HepG2 (cell line): ENCODE data around the gene INSIG1.

ENCODE experiments used
- CREB1 ChIP-seq, 2 experiments: fragments of 450-650 bp in 1 of 2; IDR thresholded peaks; 2 replicates each; pipeline ENCODE4 v1.6.1; 2016 to 2017; ENCODE audit warnings: control low read depth in 1 of 2, mild to moderate bottlenecking in 1 of 2, missing compliant biosample characterization in 1 of 2, missing genetic modification characterization in 1 of 2
- KDM5A ChIP-seq: fragments of 200-600 bp; sonication (generic); IDR thresholded peaks from 2 replicates; pipeline ENCODE4 v1.7.0; 2018; ENCODE audit warnings: antibody characterized with exemption, mild to moderate bottlenecking, low read length, borderline replicate concordance
- MAZ ChIP-seq, 2 experiments: sonication (generic) in 1 of 2; formaldehyde crosslinking in 1 of 2; IDR thresholded peaks; 2 replicates each; pipeline versions ENCODE4 v1.5.0 to v1.6.1; 2012 to 2020; ENCODE audit warnings: low read depth in 2 of 2, mild to moderate bottlenecking in 2 of 2, borderline replicate concordance in 1 of 2, improper control_type of control experiment in 1 of 2, low read length in 1 of 2, missing genetic modification reagents in 1 of 2, moderate library complexity in 1 of 2
- NFATC3 ChIP-seq: sonication (generic); formaldehyde crosslinking; IDR thresholded peaks from 2 replicates; pipeline ENCODE4 v1.5.1; 2020; ENCODE audit warnings: mild to moderate bottlenecking, missing genetic modification reagents
- NFIC ChIP-seq: IDR thresholded peaks from 2 replicates; pipeline ENCODE4 v1.6.1; 2012; ENCODE audit warnings: mild to moderate bottlenecking, low read length, inconsistent platforms
- NRL ChIP-seq: sonication (generic); formaldehyde crosslinking; IDR thresholded peaks from 2 replicates; pipeline ENCODE4 v1.5.0; 2020; ENCODE audit warnings: missing genetic modification reagents, mild to moderate bottlenecking, moderate library complexity, borderline replicate concordance
- PCBP1 ChIP-seq: fragments of 200-400 bp; formaldehyde crosslinking; IDR thresholded peaks from 2 replicates; pipeline ENCODE4 v1.6.1; 2017; ENCODE audit warnings: mild to moderate bottlenecking, low read depth, low read length, borderline replicate concordance
- TBX3 ChIP-seq: fragments of 450-650 bp; IDR thresholded peaks from 2 replicates; pipeline ENCODE4 v1.6.1; 2017; ENCODE audit warnings: antibody characterized with exemption, mild to moderate bottlenecking, inconsistent platforms, borderline replicate concordance
- ZBTB7B ChIP-seq: sonication (generic); formaldehyde crosslinking; IDR thresholded peaks from 2 replicates; pipeline ENCODE4 v1.4.0; 2020; ENCODE audit warnings: missing genetic modification reagents
- ZNF510 ChIP-seq: sonication (generic); formaldehyde crosslinking; IDR thresholded peaks from 2 replicates; pipeline ENCODE4 v1.4.0; 2020; ENCODE audit warnings: low read depth, mild to moderate bottlenecking, missing genetic modification reagents
- ZNF772 ChIP-seq: sonication (generic); formaldehyde crosslinking; IDR thresholded peaks from 2 replicates; pipeline ENCODE4 v1.5.0; 2020; ENCODE audit warnings: mild to moderate bottlenecking, missing genetic modification reagents
- TF ChIP-seq, protein P1 (sequence below): sonication (generic); formaldehyde crosslinking; IDR thresholded peaks from 2 replicates; pipeline ENCODE4; 2020; ENCODE audit warnings: missing genetic modification reagents, mild to moderate bottlenecking, borderline replicate concordance
- TF ChIP-seq, protein P2 (sequence below): sonication (generic); formaldehyde crosslinking; IDR thresholded peaks from 2 replicates; pipeline ENCODE4 v1.4.0; 2020; ENCODE audit warnings: mild to moderate bottlenecking, missing genetic modification reagents

DNA sequence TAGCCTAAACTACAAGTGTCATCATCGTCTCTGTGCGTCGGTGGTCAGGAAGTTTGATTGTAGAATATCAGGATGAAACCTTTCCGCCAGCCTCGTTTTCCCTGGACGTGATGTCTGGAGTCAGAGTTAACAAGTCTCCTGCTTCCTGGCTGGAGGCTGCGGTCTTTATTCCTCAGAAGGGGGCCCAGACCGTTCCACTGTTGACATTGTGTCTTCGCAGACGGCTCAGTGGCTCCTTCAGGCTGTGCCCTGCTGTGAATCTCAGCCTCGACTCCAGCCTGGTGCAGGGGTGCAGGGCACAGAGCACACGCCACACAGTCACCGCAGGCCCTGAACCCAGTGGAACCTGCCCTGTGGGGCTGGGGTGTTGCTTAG, 37.2 kb upstream of the INSIG1 start:
- TF ChIP-seq MAZ (IDR thresholded peaks at IDR 0.05; ENCODE audit: borderline replicate concordance, low read depth, low read length): no peak
- no peak for TF ChIP-seq MAZ (CRISPR knock-in tag; IDR thresholded peaks at IDR 0.05; ENCODE audit: low read depth)
- TF ChIP-seq, protein P1, sequence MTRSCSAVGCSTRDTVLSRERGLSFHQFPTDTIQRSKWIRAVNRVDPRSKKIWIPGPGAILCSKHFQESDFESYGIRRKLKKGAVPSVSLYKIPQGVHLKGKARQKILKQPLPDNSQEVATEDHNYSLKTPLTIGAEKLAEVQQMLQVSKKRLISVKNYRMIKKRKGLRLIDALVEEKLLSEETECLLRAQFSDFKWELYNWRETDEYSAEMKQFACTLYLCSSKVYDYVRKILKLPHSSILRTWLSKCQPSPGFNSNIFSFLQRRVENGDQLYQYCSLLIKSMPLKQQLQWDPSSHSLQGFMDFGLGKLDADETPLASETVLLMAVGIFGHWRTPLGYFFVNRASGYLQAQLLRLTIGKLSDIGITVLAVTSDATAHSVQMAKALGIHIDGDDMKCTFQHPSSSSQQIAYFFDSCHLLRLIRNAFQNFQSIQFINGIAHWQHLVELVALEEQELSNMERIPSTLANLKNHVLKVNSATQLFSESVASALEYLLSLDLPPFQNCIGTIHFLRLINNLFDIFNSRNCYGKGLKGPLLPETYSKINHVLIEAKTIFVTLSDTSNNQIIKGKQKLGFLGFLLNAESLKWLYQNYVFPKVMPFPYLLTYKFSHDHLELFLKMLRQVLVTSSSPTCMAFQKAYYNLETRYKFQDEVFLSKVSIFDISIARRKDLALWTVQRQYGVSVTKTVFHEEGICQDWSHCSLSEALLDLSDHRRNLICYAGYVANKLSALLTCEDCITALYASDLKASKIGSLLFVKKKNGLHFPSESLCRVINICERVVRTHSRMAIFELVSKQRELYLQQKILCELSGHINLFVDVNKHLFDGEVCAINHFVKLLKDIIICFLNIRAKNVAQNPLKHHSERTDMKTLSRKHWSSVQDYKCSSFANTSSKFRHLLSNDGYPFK (CRISPR knock-in tag): no peak
- TF ChIP-seq CREB1 (IDR thresholded peaks at IDR 0.05): no peak
- TF ChIP-seq CREB1 (CRISPR knock-in tag; IDR thresholded peaks at IDR 0.05): no peak
- TF ChIP-seq ZNF772: no peak
- TF ChIP-seq, protein P2, sequence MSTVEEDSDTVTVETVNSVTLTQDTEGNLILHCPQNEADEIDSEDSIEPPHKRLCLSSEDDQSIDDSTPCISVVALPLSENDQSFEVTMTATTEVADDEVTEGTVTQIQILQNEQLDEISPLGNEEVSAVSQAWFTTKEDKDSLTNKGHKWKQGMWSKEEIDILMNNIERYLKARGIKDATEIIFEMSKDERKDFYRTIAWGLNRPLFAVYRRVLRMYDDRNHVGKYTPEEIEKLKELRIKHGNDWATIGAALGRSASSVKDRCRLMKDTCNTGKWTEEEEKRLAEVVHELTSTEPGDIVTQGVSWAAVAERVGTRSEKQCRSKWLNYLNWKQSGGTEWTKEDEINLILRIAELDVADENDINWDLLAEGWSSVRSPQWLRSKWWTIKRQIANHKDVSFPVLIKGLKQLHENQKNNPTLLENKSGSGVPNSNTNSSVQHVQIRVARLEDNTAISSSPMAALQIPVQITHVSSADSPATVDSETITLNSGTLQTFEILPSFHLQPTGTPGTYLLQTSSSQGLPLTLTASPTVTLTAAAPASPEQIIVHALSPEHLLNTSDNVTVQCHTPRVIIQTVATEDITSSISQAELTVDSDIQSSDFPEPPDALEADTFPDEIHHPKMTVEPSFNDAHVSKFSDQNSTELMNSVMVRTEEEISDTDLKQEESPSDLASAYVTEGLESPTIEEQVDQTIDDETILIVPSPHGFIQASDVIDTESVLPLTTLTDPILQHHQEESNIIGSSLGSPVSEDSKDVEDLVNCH (CRISPR knock-in tag): no peak
- no peak for TF ChIP-seq ZBTB7B
- no peak for TF ChIP-seq NRL (CRISPR knock-in tag)
- no peak for TF ChIP-seq NFIC
- TF ChIP-seq NFATC3 (CRISPR knock-in tag): no peak
- no peak for TF ChIP-seq ZNF510 (CRISPR knock-in tag)
- no peak for TF ChIP-seq TBX3
- TF ChIP-seq PCBP1: no peak
- TF ChIP-seq KDM5A: no peak
